ENCODE measurements around the gene HOXA2.
A peak's percentile ranks its signal among the peaks of the same experiment; 100 is the strongest.

HOXA2 gene

GRCh38 chr7:27143023-27143949, 40.8 kb upstream of the HOXA2 start, which contains the start of gene HOXA5:
HOXA5 (minus strand) TSS chr7:27143681; CDS start chr7:27143607, 74 bp downstream.
- H3K4ac ChIP-seq (ENCODE audit: low read depth in 1 of 2, low read length in 2 of 2), result peak within 1 kb of the TSS; percentile 31 to 53
- peaks cover 11% of the 10 kb centered on the region for H3K79me1 ChIP-seq (replicated peaks; ENCODE audit: low read length, poor library complexity, severe bottlenecking)

GRCh38 chr7:27142580-27143022, 40.1 kb upstream of the HOXA2 start:
- H3K4me1 ChIP-seq (ENCODE audit: control insufficient read depth, insufficient read depth, low read depth, low read length), result peaks cover 6% of the 10 kb centered on the region
- peak overlapping the region in 1 of 2 experiments; percentile 34 for H3K23ac ChIP-seq (ENCODE audit: low read length in 2 of 2)
- no peak overlapping the region for H2BK120ac ChIP-seq (ENCODE audit: low read depth, low read length)
- no peak overlapping the region for H4K8ac ChIP-seq (ENCODE audit: low read length)
- peaks cover 0 to 8% of the 10 kb centered on the region in 2 experiments for H3K27me3 ChIP-seq (ENCODE audit: control insufficient read depth in 1 of 2, insufficient read depth in 1 of 2, low read length in 2 of 2)
- no peak overlapping the region for H2BK15ac ChIP-seq (ENCODE audit: low read depth, poor library complexity, severe bottlenecking)
- H3K18ac ChIP-seq (ENCODE audit: low read depth in 1 of 2, low read length in 2 of 2), result peak overlapping the region in 1 of 2 experiments; percentile 78
- H2BK5ac ChIP-seq (ENCODE audit: low read depth, low read length, poor library complexity, severe bottlenecking), result peak overlapping the region; percentile 90
- peak overlapping the region; percentile 20 for H3K27ac ChIP-seq (ENCODE audit: low read length, poor library complexity, severe bottlenecking)
- peaks cover 8 to 43% of the 10 kb centered on the region in 2 experiments for H3K36me3 ChIP-seq (ENCODE audit: control insufficient read depth in 1 of 2, insufficient read depth in 2 of 2, low read depth in 1 of 2, low read length in 2 of 2)
- DNase-seq, result no peak
- peak overlapping the region; percentile 97 for H3K9ac ChIP-seq (ENCODE audit: low read length)
- H3K4ac ChIP-seq (ENCODE audit: low read depth in 1 of 2, low read length in 2 of 2), result peak overlapping the region in 1 of 2 experiments; percentile 31
- H3K9me3 ChIP-seq (ENCODE audit: control insufficient read depth, low read length), result no peaks in the 10 kb centered on the region
- H3K79me1 ChIP-seq (replicated peaks; ENCODE audit: low read length, poor library complexity, severe bottlenecking), result peaks cover 8% of the 10 kb centered on the region
- 3% methylated on average over 26 of the region's 29 CpGs for WGBS
- peak overlapping the region; percentile 85 for H3K4me2 ChIP-seq (ENCODE audit: low read length, poor library complexity, severe bottlenecking)
- no peak overlapping the region for H2AFZ ChIP-seq (ENCODE audit: low read depth, low read length)
- H2BK12ac ChIP-seq (ENCODE audit: low read length in 2 of 2), result peak overlapping the region in 1 of 2 experiments; percentile 68
- no peak overlapping the region for H3K14ac ChIP-seq (ENCODE audit: low read length in 2 of 2)
- H2AK5ac ChIP-seq (ENCODE audit: low read length, severe bottlenecking), result no peak overlapping the region
- peak overlapping the region; percentile 82 to 96 for H3K4me3 ChIP-seq (ENCODE audit: insufficient read depth in 1 of 2, low read depth in 1 of 2, low read length in 2 of 2)
- H4K91ac ChIP-seq (ENCODE audit: low read length), result no peak overlapping the region

More at GRCh38 chr7:27143023-27143949, 40.8 kb upstream of the HOXA2 start, which contains the start of gene HOXA5:
- Histone ChIP-seq H3K9ac (ENCODE audit: low read length) (peak within 1 kb of the TSS; percentile 97), H3K18ac (ENCODE audit: low read depth in 1 of 2, low read length in 2 of 2) (peak within 1 kb of the TSS; percentile 37 to 78), H3K4me1 (ENCODE audit: control insufficient read depth, insufficient read depth, low read depth, low read length) (peaks cover 8% of the 10 kb centered on the region), H3K36me3 (ENCODE audit: control insufficient read depth in 1 of 2, insufficient read depth in 2 of 2, low read depth in 1 of 2, low read length in 2 of 2) (peaks cover 11 to 40% of the 10 kb centered on the region in 2 experiments), H2BK12ac (ENCODE audit: low read length in 2 of 2) (peak within 1 kb of the TSS in 1 of 2 experiments; percentile 87), H2AFZ (ENCODE audit: low read depth, low read length) (peak within 1 kb of the TSS; percentile 84), H3K14ac (ENCODE audit: low read length in 2 of 2) (peak within 1 kb of the TSS in 1 of 2 experiments; percentile 71), H3K23ac (ENCODE audit: low read length in 2 of 2) (peak within 1 kb of the TSS in 1 of 2 experiments; percentile 34), H3K27me3 (ENCODE audit: control insufficient read depth in 1 of 2, insufficient read depth in 1 of 2, low read length in 2 of 2) (peaks cover 0 to 11% of the 10 kb centered on the region in 2 experiments), H4K91ac (ENCODE audit: low read length) (peak within 1 kb of the TSS; percentile 54), H3K4me2 (ENCODE audit: low read length, poor library complexity, severe bottlenecking) (peak within 1 kb of the TSS; percentile 85), H3K27ac (ENCODE audit: low read length, poor library complexity, severe bottlenecking) (peak within 1 kb of the TSS; percentile 20), H2AK5ac (ENCODE audit: low read length, severe bottlenecking) (no peak within 1 kb of the TSS), H3K4me3 (ENCODE audit: insufficient read depth in 1 of 2, low read depth in 1 of 2, low read length in 2 of 2) (peak within 1 kb of the TSS; percentile 82 to 96), H2BK5ac (ENCODE audit: low read depth, low read length, poor library complexity, severe bottlenecking) (peak within 1 kb of the TSS; percentile 90), H4K8ac (ENCODE audit: low read length) (peak within 1 kb of the TSS; percentile 49), H2BK15ac (ENCODE audit: low read depth, poor library complexity, severe bottlenecking) (peak within 1 kb of the TSS; percentile 36), H3K9me3 (ENCODE audit: control insufficient read depth, low read length) (no peaks in the 10 kb centered on the region), H2BK120ac (ENCODE audit: low read depth, low read length) (no peak within 1 kb of the TSS)
- peak; percentile 84 for DNase-seq
- 2% methylated on average over 75 of the region's 86 CpGs for WGBS

GRCh38 chr7:27141923-27142579, 39.6 kb upstream of the HOXA2 start:
- WGBS, result 11% methylated on average over 30 of the region's 30 CpGs
- Histone ChIP-seq H3K79me1 (replicated peaks; ENCODE audit: low read length, poor library complexity, severe bottlenecking) (peaks cover 6% of the 10 kb centered on the region), H2BK15ac (ENCODE audit: low read depth, poor library complexity, severe bottlenecking) (no peak overlapping the region), H3K23ac (ENCODE audit: low read length in 2 of 2) (peak overlapping the region in 1 of 2 experiments; percentile 32), H3K9me3 (ENCODE audit: control insufficient read depth, low read length) (no peaks in the 10 kb centered on the region), H3K4ac (ENCODE audit: low read depth in 1 of 2, low read length in 2 of 2) (no peak overlapping the region), H2BK5ac (ENCODE audit: low read depth, low read length, poor library complexity, severe bottlenecking) (peak overlapping the region; percentile 90), H4K8ac (ENCODE audit: low read length) (no peak overlapping the region), H3K4me2 (ENCODE audit: low read length, poor library complexity, severe bottlenecking) (peak overlapping the region; percentile 85), H3K27ac (ENCODE audit: low read length, poor library complexity, severe bottlenecking) (peak overlapping the region; percentile 29), H3K14ac (ENCODE audit: low read length in 2 of 2) (no peak overlapping the region), H3K18ac (ENCODE audit: low read depth in 1 of 2, low read length in 2 of 2) (no peak overlapping the region), H3K27me3 (ENCODE audit: control insufficient read depth in 1 of 2, insufficient read depth in 1 of 2, low read length in 2 of 2) (peaks cover 0 to 7% of the 10 kb centered on the region in 2 experiments), H2AFZ (ENCODE audit: low read depth, low read length) (no peak overlapping the region), H3K4me3 (ENCODE audit: insufficient read depth in 1 of 2, low read depth in 1 of 2, low read length in 2 of 2) (peak overlapping the region; percentile 82 to 96), H3K4me1 (ENCODE audit: control insufficient read depth, insufficient read depth, low read depth, low read length) (peaks cover 6% of the 10 kb centered on the region), H3K36me3 (ENCODE audit: control insufficient read depth in 1 of 2, insufficient read depth in 2 of 2, low read depth in 1 of 2, low read length in 2 of 2) (peaks cover 8 to 43% of the 10 kb centered on the region in 2 experiments), H4K91ac (ENCODE audit: low read length) (no peak overlapping the region), H2BK120ac (ENCODE audit: low read depth, low read length) (no peak overlapping the region), H3K9ac (ENCODE audit: low read length) (peak overlapping the region; percentile 97), H2AK5ac (ENCODE audit: low read length, severe bottlenecking) (no peak overlapping the region), H2BK12ac (ENCODE audit: low read length in 2 of 2) (no peak overlapping the region)
- peak; percentile 59 for DNase-seq

Data from mesenchymal stem cell (in vitro differentiated cells and primary cell).